ENCODE results near the gene SMYD1.

SMYD1 gene

DNA sequence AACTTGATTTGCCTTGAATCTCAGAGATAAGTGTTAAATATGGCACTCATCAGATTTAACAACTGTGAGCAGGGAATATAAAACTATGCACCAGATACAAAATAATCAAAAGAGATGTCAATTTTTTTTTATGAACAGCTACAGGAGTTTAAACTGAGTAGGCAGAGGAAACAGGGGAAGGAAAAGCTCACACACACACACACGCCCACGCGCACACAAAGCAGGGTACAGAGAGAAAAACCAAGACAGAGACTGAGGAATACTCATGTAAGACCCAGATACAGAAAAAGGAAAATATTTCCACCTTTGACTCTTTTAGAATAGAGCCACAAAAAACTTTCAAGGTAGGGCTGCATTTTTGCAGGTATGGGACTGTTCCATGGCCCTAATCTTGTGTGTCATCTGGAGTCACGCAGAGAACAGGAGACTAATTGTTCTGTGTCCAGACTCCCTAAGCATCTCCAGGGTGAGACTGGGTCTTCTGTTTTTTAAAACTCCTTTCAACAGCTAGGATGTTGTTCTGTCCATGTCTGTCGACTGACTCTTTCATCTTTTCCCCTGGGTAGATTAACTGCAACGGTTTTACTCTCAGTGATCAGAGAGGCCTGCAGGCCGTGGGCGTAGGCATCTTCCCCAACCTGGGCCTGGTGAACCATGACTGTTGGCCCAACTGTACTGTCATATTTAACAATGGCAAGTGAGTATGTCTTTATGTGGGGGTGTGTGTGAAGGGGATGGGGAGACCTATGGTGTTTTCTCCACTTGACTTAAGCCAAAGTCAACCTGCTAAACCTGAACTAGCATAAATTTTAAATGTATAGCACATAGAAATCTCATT, 23.0 kb downstream of the SMYD1 start:
- DNase-seq: peak; percentile 31

DNA sequence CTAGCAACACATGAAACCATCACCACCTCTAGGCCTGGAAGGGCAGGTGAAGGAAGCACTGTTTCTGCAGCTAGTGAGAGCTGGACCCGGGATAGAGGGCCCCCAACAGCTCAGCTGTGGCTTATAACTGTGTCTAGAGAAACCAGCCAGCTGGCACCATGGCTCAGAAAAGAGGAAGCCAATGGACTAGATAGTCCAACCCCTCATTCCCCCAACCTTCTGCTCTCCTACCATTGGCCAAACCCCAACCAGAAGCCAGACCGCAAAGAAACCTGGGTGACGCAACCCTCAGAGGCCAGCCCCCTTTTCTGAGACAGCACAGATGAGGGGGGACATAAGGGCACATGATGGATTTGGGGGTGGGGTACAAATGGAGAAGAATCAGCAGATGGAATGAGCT, 24.3 kb downstream of the SMYD1 start:
- no peak for DNase-seq

DNA sequence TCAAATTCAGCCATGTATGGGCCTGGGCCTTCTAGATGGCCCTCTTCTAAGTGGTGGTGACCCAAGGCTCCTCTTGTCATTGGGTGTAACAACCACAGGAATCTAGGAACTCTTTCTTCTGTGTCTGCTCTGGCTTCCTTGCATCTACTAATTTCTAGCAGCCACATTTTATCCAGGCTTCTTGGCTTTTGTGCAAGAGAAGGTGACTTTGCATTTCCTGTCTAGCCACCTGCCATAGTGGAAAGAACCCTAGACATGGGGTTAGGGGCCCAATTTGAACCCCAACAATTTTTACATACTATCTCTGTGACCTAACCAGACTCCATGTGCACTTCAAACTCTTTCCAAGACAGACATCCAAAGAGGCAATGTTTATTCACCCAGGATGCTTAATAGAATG, 25.1 kb downstream of the SMYD1 start:
- no peak for DNase-seq

DNA sequence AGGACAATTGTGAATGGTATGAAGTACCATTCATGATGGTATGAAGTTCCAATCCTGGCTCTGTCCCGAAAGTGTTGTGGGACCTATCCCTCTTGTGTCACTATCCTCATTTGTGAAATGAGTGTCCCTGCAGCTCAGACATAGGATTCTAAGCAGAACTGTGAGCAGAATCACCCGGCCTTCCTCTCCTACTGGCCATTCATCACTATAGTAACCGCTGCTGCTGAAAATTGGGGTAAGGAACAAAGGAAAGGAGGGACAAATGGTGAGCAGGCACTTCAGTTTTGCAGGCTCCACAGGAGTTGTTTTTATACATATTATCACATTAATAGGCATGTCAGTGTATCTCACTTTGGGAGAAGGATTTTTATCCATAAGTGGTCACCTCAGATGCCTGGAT, 27.4 kb downstream of the SMYD1 start:
- DNase-seq: no peak

DNA sequence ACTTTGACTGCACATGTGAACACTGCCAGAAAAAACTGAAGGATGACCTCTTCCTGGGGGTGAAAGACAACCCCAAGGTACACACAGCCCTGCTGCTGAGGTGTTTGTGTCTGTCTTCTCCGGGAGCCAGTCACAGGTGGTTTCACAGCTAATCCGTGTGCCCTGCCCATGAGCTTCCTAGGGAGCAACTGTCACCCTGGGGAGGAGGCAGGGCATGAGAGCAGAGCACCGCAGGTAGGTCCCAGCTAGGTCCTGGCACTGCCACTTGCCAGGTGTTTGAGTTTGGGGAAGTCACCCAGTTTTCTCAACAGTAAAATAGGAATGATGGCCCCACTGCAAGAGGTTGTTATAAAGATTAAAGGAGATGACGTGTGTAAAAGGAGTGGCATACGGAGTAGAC, 29.1 kb downstream of the SMYD1 start:
- DNase-seq: no peak

DNA sequence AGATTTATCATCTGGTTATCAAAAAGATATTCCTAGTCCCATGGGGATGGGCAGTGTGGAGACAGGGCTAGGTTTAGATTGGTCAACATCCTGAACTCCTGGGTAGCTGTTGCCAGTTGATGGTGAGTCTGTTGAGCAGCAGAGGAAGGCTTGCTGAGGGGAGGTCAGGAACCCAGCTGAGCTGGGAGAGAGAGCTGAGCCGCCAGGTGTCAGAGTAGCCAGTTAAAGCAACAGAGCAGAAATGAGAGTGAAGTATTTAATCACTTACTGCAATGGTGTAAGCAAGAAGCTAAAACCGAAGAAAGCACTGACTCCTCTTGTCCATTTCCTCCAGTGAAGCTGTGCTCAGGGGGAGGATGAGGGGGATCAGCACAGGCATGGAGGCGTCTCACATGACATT, 29.6 kb downstream of the SMYD1 start:
- DNase-seq: no peak

DNA sequence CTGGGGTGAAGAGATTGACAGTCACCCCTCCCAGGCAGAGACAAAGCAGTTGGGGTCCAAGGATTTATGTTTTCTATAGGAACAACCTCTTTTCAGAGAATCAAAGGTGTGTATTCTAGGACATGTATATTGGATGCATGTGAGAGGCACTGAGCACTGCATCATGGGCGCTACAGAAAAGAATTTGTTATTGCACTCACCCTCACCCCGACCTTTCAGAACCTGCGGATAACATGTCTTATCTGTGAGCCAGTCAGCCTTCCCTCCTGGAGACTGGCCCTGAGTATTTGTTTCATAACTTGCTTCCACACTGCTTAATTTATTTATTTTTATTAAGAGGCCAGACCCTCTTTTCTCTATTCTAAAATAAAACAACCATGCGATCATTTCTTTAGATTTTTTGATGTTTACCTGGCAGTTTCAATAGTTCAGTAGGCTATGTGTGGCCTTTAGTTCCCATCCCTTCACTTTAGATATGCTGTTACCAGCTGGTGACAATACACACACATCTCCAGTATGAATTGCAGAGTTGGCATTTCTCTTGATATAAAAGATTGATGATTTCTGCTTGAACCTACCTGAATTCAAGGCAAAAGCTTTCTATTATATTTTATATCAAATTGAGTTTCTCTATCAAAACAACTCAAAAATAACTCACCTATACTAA, 30.4 kb downstream of the SMYD1 start:
- DNase-seq: no peak

DNA sequence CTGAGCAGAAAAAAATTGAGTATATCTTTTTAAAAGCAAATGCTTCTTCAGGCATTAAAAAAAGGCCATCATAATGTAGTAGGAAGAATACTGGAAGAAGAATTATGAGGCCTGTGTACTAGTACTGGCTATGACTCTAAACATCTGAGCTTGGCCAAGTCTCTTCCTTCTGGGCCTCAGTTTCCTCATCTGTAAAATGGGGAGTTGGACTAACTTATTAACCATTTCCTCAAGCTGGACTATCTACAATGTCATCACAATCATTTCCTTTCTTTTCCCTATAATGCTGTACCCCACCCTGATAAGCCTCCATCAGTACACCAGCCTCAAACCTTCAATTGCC, 30.9 kb downstream of the SMYD1 start:
- no peak for DNase-seq

DNA sequence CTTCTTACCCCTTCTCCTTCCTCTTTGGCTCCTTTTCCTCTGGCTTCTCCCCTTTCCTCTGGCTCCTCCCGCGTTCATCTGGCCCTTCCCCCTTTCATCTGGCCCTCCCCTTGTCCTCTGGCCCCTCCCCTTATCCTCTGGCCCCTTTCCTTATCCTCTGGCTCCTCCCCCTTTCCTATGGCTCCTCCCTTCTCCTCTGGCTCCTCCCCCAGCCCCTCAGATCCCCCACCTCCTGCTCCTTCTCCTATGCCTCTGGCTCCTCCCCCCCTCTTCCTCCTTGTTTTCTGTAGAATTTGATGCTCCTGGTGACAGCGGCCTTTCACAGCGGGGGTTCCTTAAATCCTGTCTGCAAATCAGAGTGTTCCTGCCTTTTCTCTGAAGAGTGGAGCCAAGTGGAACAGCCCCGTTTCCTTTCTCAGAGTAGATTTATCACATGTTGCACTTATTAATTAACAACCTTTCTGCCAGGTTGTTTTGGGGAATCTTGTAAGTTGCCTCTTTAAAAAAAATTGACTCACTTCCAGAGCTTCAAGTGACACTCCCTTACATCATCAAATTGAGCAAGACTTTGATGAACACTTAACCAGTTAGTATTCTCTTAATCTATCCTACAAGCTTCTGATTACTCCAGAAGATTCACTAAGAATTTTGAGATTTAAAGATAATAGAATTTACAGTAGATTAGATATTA, 32.3 kb downstream of the SMYD1 start:
- no peak for DNase-seq

DNA sequence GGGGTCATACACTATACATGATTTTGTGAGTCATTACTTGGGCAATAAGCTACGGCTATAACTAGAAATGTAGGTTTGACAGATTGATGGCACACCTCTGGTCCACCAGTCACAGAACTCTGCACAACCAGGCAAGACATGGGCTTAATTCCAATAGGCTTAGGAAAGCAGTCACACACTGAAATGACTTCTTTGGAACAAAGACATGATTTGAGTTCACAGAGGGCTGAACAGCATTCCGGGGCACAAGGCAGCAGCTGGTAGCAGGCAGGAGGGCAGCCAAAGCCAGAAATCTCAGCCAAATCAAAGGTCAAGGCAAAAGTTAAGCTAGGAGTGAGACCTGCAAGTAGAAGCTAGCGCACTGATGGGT, 32.8 kb downstream of the SMYD1 start:
- DNase-seq: no peak

DNA sequence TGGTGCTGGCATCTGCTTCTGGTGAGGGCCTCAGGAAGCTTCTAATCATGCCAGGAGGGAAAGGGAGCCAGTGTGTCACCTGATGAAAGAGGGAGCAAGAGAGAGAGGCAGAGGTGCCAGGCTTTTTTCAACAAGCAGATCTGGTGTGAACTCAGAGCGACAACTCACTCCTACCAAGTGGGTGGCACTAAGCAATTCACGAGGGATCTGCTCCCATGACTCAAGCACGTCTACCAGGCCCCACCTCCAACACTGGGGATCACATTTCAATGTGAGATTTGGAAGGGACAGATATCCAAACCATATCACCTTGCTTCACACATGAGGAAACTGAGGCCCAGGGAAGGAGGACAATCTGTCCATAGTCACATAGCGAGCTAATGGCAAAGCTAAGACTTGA, 41.2 kb downstream of the SMYD1 start:
- DNase-seq: no peak

DNA sequence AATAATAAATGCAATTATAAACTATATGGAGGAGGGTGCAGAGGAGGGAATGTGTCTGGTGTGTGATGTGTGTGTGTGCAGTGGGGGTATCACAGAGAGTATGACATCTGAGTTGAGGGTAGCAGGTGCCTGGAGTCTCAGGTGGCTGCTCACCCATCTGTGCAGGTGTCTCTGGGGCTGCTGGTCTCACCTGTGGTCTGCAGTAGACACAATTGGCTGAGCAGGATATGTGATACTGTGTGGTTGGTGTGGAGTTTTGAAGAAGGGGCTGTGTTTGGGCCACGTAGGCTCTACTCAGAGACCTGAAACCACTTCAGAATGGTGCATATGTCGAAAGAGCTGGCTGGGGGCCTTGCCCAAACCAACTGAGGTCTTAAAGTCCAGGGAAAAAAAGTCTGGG, 43.2 kb downstream of the SMYD1 start:
- no peak for DNase-seq

DNA sequence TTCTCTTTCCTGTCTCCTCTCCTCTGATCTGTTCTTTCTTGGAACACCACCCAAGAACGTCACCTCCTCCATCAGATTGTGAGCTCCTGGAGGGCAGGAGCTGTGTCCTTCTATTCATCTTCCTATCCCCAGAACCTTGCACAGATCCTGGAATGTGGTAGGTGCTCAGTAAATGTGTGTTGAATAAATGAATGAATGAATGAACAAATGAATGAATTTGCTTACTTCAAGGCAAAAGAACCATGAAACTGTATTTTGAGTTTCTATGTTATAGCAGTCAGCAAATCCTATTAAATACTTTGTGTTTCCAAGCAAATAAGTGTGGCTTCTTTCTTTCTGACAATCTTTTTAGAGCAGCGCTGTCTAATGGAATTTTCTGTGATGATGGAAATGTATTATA, 45.4 kb downstream of the SMYD1 start:
- no peak for DNase-seq

DNA sequence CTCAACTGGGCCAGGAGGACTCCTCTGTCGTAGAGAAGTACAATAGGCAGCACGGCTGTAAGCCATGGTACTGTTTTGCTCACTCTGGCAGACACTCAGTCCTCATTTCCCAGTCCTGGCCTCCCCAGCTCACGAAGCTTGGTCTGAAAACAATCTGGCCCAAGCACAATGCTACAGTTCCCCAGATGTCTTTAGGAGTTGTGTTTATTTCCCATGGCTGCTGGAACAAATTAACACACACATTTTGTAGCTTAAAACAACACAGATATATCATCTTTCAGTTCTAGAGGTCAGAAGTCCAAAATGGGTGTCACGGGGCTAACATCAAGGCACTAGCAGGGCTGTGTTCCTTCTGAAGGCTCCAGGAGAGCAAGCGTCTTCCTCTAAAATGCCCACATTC, 47.3 kb downstream of the SMYD1 start:
- no peak for DNase-seq

DNA sequence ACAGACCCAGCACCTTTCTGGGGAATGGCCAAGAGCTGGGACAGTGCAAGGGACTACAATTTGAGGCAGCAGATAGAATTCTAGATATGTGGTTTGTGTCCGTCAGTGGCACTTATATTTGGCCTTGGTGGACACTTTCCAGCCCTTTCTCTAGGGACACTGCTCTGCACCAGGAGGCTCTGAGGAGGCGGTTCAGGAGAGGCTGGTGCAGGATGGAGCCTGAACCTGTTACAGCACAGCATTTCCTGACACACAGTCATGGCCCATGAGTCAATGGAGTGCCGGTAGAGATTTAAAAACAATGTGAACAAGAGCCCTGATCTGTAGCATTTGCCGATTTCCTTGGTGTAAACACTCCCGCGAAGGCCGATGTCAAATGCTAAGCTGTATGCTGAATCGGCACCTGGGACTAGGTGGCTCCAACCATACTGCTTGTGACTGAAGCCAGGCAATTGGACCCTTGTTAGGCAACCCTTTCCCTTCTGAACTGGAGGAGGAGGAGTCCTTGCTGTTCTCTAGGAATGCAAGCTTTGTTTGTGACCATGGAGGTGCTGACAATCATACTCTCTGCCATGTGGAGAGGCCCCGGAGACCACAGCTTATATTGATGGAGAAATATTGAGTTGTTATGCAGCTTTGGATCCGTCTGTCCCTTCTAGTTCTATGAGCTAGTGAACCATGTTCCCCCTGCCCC, 48.3 kb downstream of the SMYD1 start:
- no peak for DNase-seq

DNA sequence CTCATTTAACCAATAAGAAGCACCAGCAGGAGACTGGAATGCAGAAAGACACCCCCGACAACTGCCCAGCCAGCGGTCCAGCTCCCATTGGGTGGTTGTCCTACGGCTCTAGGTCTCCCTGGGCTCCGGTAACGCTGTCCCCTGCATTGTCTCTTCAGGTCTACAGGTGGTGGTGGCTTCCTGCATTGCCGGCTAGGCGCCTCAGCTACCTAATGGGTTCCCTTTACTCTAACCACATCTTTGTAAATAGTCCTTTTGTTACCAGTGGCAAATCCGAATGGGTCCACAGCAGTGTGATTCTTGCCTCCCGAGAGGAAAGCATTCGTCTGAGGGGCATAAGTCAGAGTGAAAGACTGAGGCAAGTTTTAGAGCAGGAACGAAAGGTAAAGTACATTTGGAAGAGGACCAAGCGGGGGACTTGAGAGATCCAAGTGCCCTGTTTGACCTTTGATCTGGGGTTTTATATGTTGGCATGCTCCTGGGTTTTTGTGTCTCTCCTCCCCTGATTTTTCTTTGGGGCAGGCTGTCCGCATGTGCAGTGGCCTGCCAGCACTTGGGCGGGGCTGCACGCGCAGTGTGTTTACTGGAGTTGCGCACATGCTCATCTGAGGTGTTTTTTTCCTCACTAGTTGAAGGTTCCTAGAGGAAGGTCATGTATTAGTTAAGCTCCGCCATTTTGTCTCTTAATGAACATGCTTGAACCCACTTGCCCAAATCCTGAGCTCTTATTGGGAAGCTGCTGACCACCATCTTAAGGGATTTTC, 49.2 kb downstream of the SMYD1 start:
- DNase-seq: no peak

DNA sequence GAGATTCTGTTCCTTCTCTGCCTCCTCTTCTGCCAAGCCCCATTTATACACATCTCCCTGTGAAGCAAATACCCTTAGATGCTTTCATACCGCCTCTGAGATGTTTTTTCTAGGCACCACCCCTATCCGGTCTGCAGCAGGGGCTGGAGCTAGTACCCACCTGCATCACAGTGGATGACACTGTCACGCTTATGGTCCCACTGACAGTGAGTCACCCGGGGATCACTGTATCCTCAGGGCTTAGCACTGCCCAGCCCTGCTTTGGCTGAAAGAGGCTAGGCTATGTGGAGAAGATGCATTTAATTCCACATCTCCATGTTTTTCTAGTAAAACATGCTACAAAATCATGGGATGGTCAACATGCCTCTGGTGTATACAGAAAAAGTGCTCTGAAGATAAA, 50.3 kb downstream of the SMYD1 start:
- DNase-seq: no peak

DNA sequence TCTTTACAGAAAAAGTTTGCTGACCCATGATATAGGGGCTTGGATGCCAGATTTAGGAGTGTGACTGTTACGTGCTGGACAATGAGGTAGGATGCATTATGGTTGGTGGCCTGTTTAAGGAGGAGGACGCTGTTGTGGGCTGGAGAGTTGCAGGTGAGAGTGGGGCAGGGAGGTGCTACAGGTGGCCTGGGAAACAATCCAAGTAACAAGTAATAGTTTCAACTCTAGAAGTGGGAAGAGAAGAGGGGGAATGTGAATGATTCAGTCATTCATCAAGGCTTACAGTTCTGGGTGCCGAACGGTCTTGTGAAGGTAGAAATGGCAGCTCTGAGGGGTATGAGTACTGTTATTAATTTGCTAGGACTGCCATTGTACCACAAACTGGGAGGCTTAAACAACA, 54.1 kb downstream of the SMYD1 start:
- DNase-seq: no peak

DNA sequence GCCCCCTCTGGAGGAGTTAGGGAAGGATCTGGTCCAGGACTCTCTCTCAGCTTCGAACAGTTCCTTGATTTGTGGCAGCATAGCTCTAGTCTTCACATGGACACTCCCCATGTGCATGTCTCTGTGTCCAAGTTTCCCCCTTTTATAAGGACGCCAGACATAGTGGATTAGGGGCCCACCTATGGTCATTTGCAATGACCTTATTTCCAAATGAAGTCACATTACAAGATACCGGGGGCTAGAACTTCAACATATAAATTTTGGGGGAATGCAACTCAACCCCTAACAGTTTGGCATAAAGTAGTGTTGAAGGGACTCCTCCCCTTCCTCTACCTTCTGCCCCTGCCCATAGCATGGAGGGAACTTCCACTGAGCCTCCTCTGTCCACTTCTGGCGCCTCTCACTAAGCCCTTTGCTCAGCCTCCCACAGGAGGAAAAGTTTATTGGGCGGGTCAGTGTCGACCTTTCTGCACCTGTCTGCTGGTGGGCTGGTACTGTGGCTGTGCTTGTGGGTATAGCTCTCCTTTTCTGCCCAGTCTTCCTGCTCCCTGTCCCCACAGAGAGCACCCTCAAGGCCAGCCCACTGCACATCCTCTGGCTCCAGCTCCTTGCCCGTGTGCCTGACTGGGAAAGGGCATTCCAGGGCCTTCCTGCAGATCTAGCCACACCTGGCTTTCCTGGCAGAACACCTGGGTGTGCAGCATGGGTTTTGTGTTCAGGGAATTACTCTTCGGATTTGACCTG, 54.7 kb downstream of the SMYD1 start:
- no peak for DNase-seq

DNA sequence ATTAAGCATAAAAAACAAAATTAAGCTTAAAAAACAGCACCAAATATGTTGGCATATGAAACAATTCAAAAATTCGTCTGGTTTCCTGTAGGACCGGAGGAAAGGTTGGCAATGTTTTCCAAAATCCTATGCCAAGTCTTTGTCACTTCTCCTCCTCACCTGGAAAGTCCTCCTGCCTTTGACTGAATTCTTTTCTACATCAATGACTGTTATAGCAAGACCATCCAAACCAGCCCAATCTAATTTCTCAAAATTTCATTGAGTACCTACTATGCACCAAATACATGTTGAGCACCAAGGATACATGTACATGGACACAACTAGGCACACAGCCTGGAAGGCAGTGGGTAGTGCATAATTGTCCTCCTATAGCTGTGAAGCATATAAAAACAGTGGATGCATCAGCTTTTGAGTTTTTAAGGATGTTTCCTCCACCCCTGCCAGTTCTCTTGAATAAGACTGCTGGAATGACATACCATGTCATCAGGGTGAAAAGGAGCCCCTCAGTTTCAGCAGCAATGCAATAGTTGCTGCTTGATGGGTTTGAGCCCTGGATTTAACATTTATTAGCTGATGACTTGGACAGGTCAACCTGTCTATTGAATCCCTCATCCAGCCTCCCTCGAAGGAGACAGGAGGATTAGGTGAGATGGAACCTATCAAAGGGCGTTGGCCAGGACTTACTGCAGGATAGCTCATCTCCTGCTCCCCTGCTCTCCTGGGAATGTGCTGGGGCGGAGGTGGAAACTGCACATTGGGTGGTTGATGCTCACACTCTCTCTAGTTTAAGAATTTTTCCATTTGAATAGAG, 55.7 kb downstream of the SMYD1 start:
- no peak for DNase-seq
